ENCODE measurements around the gene CRYBG1.
A peak's percentile ranks its signal among the peaks of the same experiment; 100 is the strongest.

CRYBG1 gene

DNA sequence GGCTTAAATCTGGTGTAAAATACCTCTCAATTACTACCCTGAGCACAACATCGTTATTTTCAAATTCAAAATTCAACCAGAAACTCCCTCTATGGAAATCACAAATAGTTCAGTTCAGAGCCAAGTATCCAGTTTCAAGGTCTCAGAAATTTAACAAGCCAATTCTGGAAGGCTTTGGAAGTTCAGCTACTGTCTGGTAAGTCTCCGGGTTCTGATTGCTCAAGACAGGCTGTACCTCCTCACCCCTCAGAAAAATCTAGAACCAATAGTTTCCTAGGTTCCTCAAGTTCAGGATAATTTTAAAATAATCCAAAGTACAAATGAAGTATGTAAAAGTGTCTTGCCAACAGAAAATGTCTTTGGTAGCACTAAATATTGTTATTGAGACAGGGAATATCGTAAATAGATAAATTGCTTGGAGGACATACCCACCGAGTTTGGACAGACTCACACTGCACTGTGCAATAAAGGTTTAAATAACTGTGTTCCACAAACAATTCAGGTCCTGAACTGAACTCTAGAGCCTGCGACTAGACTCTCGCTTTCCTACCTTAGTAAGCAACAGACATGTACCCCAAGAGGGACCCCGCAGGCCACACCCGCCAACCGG lies 35.7 kb upstream of the CRYBG1 start:
- POLR2A ChIA-PET: no interaction called here

GRCh38 chr6:106325336-106326178 lies 35.0 kb upstream of the CRYBG1 start, which contains the start of gene ATG5:
Gene ATG5, minus strand, starts transcription at chr6:106325760. Its CDS starts 9,552 bp downstream, at chr6:106316208.
- TF ChIP-seq, protein P1, sequence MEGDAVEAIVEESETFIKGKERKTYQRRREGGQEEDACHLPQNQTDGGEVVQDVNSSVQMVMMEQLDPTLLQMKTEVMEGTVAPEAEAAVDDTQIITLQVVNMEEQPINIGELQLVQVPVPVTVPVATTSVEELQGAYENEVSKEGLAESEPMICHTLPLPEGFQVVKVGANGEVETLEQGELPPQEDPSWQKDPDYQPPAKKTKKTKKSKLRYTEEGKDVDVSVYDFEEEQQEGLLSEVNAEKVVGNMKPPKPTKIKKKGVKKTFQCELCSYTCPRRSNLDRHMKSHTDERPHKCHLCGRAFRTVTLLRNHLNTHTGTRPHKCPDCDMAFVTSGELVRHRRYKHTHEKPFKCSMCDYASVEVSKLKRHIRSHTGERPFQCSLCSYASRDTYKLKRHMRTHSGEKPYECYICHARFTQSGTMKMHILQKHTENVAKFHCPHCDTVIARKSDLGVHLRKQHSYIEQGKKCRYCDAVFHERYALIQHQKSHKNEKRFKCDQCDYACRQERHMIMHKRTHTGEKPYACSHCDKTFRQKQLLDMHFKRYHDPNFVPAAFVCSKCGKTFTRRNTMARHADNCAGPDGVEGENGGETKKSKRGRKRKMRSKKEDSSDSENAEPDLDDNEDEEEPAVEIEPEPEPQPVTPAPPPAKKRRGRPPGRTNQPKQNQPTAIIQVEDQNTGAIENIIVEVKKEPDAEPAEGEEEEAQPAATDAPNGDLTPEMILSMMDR (IDR thresholded peaks at IDR 0.05; ENCODE audit: control extremely low read depth, extremely low read depth, low read depth, missing control alignments): no peak
- peak; percentile 99 for DNase-seq (ENCODE audit: extremely low spot score)
- CTCF ChIA-PET: interaction anchor here (1.0 to 1.6 kb wide), 4 partner anchors 9 to 285 kb away, joined by 3 to 11 read pairs (median 4); no protein-coding TSS in a partner anchor
- POLR2A ChIA-PET: interaction anchor here (0.5 kb wide), 1 partner anchor 98 kb away, joined by 8 read pairs; no protein-coding TSS in a partner anchor

More for the DNA sequence above, 35.7 kb upstream of the CRYBG1 start:
- no peak for DNase-seq (ENCODE audit: extremely low spot score)
- CTCF ChIA-PET: interaction anchor here (1.4 kb wide), 1 partner anchor 10 kb away, joined by 11 read pairs; no protein-coding TSS in a partner anchor
- TF ChIP-seq, protein P1 (IDR thresholded peaks at IDR 0.05; ENCODE audit: control extremely low read depth, extremely low read depth, low read depth, missing control alignments): no peak

GRCh38 chr6:106334646-106335448 lies 25.7 kb upstream of the CRYBG1 start:
- TF ChIP-seq, protein P1 (IDR thresholded peaks at IDR 0.05; ENCODE audit: control extremely low read depth, extremely low read depth, low read depth, missing control alignments): peak; percentile 57
- ChIA-PET CTCF (interaction anchor here (0.7 to 3.7 kb wide), 14 partner anchors 8 to 903 kb away, joined by 3 to 32 read pairs (median 4); partner anchors contain the start of gene ATG5), POLR2A (interaction anchor here (0.6 kb wide), 1 partner anchor 19 kb away, joined by 3 read pairs; no protein-coding TSS in a partner anchor)
- DNase-seq (ENCODE audit: extremely low spot score): peak; percentile 66

- CTCF ChIA-PET: interaction anchor here (0.6 to 3.3 kb wide), 33 partner anchors 8 to 855 kb away, joined by 3 to 20 read pairs (median 3); partner anchors contain the start of genes ATG5 and CRYBG1
- POLR2A ChIA-PET: no interaction called here
- TF ChIP-seq, protein P1 (IDR thresholded peaks at IDR 0.05; ENCODE audit: control extremely low read depth, extremely low read depth, low read depth, missing control alignments): peak; percentile 54
- peak; percentile 64 for DNase-seq (ENCODE audit: extremely low spot score)
Observed at GRCh38 chr6:106339334-106340029, 21.0 kb upstream of the CRYBG1 start.

DNA sequence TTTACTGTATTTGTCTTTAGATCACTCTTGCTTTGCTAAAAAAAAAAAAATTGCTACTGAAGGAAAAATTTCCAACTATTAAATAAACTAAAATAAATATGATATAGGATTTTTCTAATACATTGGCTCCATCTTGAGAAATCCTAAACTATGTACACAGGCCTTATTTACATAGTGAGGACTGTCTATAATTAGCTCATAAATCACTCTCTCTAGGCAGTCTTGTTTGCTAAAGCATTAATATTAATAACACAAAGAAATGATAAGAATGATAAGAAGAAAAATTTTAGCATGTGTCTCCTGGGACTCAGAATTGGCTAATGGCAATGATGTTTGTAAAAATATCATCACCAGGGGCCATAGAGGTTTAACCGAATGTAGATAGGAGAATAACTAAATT lies 13.3 kb upstream of the CRYBG1 start:
- no peak for DNase-seq (ENCODE audit: extremely low spot score)
- CTCF ChIA-PET: interaction anchor here (1.2 to 5.9 kb wide), 7 partner anchors 8 to 651 kb away, joined by 3 to 32 read pairs (median 4); partner anchors contain the start of gene CRYBG1
- POLR2A ChIA-PET: no interaction called here
- TF ChIP-seq, protein P1 (IDR thresholded peaks at IDR 0.05; ENCODE audit: control extremely low read depth, extremely low read depth, low read depth, missing control alignments): no peak
